ENCODE results near the gene AASDH.
A peak's percentile ranks its signal among the peaks of the same experiment; 100 is the strongest.

The AASDH gene

DNA sequence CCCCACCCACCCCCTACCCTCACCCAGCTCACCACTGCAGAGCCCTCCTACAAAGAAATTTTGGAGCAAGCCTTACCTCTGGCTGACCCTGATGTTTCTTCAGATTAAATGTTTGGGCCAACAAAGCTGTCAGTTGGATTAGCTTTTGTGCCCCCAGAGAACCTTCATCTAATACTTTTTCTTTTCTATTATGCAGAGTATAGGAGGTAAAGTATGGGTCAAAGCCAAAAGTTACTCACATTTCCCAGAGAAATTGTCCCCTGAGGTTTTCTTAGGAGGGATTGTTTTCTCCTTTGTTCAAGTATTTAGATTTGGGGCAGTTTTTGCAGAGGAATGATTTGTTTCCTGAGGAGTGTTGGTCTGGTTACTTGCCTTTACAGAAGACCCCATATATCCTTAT lies 69.5 kb downstream of the AASDH start:
- Mint-ChIP-seq H3K27me3 (ENCODE audit: low read depth, poor library complexity) (no peaks in the 10 kb centered on the region), H3K4me1 (no peaks in the 10 kb centered on the region), H3K9me3 (no peaks in the 10 kb centered on the region), H3K4me3 (no peak overlapping the region), H3K36me3 (ENCODE audit: low read depth) (peaks cover 84% of the 10 kb centered on the region), H3K27ac (no peak overlapping the region)
- no peak for DNase-seq
- TF ChIP-seq CTCF (IDR thresholded peaks at IDR 0.05) = no peak

DNA sequence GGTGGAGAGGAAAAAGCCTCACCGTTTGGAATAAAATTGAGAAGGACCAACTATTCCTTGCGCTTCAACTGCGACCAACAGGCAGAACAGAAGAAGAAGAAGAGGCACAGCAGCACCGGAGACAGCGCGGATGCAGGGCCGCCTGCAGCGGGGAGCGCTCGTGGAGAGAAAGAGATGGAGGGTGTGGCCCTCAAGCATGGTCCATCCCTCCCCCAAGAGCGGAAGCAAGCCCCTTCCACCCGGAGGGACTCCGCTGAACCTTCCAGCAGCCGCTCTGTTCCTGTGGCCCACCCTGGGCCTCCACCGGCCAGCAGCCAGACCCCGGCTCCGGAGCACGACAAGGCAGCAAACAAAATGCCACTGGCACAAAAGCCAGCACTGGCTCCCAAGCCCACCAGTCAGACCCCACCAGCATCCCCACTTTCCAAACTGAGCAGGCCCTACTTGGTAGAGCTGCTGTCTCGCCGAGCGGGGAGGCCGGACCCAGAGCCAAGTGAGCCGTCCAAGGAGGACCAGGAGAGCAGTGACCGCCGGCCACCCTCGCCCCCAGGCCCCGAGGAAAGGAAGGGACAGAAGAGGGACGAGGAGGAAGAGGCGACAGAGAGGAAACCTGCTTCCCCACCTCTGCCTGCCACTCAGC lies 71.2 kb downstream of the AASDH start:
- Mint-ChIP-seq H3K27me3 (ENCODE audit: low read depth, poor library complexity) (no peaks in the 10 kb centered on the region), H3K9me3 (no peaks in the 10 kb centered on the region), H3K4me3 (no peak overlapping the region), H3K4me1 (no peaks in the 10 kb centered on the region), H3K36me3 (ENCODE audit: low read depth) (peaks cover 86% of the 10 kb centered on the region), H3K27ac (peak overlapping the region; percentile 51)
- no peak for TF ChIP-seq CTCF (IDR thresholded peaks at IDR 0.05)
- no peak for DNase-seq

- H3K9me3 Mint-ChIP-seq = no peaks in the 10 kb centered on the region
- H3K4me3 Mint-ChIP-seq = no peak overlapping the region
- H3K27ac Mint-ChIP-seq = peak overlapping the region; percentile 51
- H3K36me3 Mint-ChIP-seq (ENCODE audit: low read depth) = peaks cover 86% of the 10 kb centered on the region
- TF ChIP-seq CTCF (IDR thresholded peaks at IDR 0.05) = no peak
- DNase-seq = no peak
- no peaks in the 10 kb centered on the region for H3K27me3 Mint-ChIP-seq (ENCODE audit: low read depth, poor library complexity)
- H3K4me1 Mint-ChIP-seq = no peaks in the 10 kb centered on the region
Measured at GRCh38 chr4:56315543-56315942, 71.7 kb downstream of the AASDH start.

DNA sequence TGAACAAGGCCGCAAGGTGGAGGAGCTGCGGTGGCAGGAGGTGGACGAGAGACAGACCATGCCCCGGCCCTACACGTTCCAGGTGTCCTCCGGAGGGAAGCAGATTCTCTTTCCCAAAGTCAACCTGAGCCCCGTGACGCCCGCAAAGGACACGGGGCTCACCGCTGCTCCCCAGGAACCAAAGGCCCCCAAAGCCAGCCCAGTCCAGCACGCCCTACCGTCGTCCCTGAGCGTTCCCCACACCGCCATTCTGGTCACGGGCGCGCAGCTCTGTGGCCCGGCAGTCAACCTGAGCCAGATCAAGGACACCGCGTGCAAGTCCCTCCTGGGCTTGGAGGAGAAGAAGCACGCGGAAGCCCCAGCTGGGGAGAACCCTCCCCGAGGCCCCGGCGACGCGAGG lies 72.2 kb downstream of the AASDH start:
- H3K9me3 Mint-ChIP-seq = no peaks in the 10 kb centered on the region
- DNase-seq = no peak
- H3K4me3 Mint-ChIP-seq = no peak overlapping the region
- H3K4me1 Mint-ChIP-seq = no peaks in the 10 kb centered on the region
- H3K27me3 Mint-ChIP-seq (ENCODE audit: low read depth, poor library complexity) = no peaks in the 10 kb centered on the region
- no peak overlapping the region for H3K27ac Mint-ChIP-seq
- H3K36me3 Mint-ChIP-seq (ENCODE audit: low read depth) = peaks cover 86% of the 10 kb centered on the region
- no peak for TF ChIP-seq CTCF (IDR thresholded peaks at IDR 0.05)

DNA sequence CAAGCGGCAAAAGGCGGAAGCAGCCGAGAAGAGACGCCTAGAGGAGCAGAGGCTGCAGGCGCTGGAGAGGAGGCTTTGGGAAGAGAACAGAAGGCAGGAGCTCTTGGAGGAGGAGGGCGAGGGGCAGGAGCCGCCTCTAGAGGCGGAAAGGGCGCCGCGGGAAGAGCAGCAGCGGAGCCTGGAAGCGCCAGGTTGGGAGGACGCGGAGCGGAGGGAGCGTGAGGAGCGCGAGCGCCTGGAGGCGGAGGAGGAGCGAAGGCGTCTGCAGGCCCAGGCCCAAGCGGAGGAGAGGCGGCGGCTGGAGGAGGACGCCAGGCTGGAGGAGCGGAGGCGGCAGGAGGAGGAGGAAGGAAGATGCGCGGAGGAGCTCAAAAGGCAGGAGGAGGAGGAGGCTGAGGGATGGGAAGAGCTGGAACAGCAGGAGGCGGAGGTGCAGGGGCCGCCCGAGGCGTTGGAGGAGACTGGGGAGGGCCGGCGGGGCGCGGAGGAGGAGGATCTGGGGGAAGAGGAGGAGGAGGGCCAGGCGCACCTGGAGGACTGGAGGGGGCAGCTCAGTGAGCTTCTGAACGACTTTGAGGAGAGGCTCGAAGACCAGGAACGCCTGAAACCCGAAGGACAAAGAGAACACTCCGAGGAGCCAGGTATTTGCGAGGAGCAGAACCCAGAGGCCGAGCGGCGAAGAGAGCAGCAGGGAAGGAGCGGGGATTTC lies 72.9 kb downstream of the AASDH start:
- peak overlapping the region; percentile 93 for H3K27ac Mint-ChIP-seq
- no peaks in the 10 kb centered on the region for H3K27me3 Mint-ChIP-seq (ENCODE audit: low read depth, poor library complexity)
- DNase-seq = no peak
- no peaks in the 10 kb centered on the region for H3K4me1 Mint-ChIP-seq
- TF ChIP-seq CTCF (IDR thresholded peaks at IDR 0.05) = no peak
- peaks cover 82% of the 10 kb centered on the region for H3K36me3 Mint-ChIP-seq (ENCODE audit: low read depth)
- H3K9me3 Mint-ChIP-seq = no peaks in the 10 kb centered on the region
- H3K4me3 Mint-ChIP-seq = no peak overlapping the region

DNA sequence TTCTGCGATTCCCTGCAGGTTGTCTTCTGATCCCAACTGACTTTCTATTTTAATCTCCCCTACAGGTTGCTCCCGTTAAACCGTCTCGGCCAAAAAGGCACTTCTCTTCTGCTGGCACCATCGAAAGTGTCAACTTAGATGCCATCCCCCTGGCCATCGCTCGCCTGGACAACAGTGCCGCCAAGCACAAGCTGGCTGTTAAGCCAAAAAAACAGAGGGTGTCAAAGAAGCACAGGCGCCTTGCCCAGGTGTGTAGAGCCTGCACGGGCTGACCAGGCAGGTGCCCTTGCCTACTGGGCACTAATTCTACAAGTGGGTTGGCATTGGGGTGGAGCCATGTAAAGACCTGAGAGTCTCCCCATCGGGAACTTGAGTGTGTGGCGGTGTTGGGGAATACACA lies 74.2 kb downstream of the AASDH start:
- no peak overlapping the region for H3K27ac Mint-ChIP-seq
- TF ChIP-seq CTCF (IDR thresholded peaks at IDR 0.05) = no peak
- H3K4me1 Mint-ChIP-seq = no peaks in the 10 kb centered on the region
- H3K36me3 Mint-ChIP-seq (ENCODE audit: low read depth) = peaks cover 84% of the 10 kb centered on the region
- no peak overlapping the region for H3K4me3 Mint-ChIP-seq
- H3K9me3 Mint-ChIP-seq = no peaks in the 10 kb centered on the region
- DNase-seq = no peak
- no peaks in the 10 kb centered on the region for H3K27me3 Mint-ChIP-seq (ENCODE audit: low read depth, poor library complexity)
